GM12801 (cell line): ENCODE results near the gene FXYD2.

ENCODE experiments used
- TF ChIP-seq, protein P1 (sequence below): IDR thresholded peaks from one replicate; pipeline ENCODE4 v1.5.1; 2011; ENCODE audit warnings: control low read depth; ENCODE audit not compliant: insufficient read length; ENCODE audit errors: extremely low read depth

The FXYD2 gene

DNA sequence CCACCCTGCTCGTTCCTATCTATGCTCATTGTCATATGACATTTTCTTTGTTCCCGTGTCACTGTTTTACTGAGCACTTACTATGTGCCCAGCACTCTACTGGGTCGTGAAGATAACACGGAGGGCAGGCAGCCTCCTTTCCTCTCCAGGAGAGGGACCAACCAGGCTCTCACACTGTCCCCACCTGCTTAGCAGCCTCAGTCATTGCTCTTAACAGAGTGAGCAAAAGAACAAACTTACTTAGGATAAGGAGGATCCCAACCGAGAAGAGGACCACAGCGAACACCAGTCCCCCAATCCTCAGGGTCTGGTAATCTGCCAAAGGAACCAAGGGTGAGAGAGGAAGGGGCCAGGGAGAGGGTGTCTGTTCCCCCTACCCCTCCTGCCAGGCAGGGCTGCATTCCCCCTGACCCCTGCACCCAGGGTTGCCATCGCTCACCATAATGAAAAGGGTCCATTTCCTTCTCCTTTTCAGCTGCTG, 17.0 kb upstream of the FXYD2 start:
- TF ChIP-seq, protein P1, sequence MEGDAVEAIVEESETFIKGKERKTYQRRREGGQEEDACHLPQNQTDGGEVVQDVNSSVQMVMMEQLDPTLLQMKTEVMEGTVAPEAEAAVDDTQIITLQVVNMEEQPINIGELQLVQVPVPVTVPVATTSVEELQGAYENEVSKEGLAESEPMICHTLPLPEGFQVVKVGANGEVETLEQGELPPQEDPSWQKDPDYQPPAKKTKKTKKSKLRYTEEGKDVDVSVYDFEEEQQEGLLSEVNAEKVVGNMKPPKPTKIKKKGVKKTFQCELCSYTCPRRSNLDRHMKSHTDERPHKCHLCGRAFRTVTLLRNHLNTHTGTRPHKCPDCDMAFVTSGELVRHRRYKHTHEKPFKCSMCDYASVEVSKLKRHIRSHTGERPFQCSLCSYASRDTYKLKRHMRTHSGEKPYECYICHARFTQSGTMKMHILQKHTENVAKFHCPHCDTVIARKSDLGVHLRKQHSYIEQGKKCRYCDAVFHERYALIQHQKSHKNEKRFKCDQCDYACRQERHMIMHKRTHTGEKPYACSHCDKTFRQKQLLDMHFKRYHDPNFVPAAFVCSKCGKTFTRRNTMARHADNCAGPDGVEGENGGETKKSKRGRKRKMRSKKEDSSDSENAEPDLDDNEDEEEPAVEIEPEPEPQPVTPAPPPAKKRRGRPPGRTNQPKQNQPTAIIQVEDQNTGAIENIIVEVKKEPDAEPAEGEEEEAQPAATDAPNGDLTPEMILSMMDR: no peak

DNA sequence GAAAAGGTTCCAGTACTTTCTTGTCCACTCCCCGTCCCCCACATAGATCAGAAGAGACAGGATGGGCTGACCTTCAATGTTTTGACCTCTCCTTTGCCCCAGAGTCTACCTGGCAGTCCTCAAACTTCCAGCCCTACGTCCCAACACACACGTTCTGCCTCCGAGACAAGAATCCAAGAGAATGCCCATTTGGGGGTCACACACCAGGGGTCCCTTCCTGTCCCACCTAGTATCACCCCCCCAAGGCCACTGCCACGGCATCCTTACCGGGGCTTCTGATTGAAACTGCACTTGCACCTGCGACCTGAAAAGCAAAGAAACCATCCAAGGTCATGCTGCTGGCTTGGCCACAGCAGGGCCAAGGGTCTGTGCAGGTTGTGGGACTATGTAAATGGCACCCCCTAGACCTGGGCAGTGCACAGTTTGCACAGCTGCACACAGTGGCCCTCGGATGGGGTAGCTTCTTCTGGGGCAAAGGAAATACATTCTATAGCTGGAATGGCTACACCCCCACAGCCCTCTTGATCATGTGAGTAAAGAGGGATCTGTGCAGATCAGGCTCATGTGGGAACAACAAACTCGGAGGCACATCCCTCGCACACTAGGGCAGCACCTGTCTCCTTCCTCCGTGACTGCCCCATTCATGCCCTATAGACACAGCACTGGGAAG, 16.5 kb upstream of the FXYD2 start:
- TF ChIP-seq, protein P1: no peak

DNA sequence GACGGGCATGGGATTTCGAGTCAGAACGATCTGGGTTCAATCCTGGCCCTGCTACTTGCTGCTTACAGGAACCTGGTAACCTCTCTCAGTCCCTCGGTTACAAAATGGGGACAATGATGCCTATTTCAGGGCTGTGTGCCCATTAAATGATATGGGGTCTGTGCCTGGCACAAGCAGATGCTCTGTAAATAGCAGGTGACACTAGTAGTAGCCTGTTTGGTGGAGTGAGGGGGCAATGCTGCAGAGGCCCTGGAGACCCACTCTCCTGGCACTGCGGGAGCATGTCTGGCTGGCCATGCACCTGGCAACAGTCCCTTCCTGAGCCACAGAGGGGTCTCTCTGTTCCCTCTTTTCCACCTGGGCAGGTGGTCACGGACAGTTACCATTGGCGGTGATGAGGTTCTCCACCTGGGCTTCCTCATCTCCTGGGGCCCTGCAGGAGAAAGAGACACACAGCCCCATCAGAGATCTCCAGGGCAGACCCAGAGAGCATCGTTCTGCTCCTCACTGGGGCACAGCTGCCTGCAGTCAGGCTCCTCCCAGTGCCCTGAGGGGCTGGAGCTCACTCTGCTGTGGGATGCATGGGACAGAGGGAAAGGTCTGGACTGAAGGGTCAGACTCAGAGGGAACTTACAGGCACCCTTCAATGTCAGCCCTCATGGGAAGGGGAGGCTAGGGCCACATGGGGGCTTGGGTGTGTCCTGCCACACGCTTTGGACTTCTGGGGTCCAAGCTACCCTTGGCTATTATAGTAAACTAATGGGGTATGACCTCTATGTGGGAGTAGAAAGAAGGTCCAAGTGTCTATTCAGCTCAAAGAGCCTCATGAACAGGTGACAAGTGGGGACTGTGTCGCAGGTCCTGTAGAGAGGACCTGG, 15.6 kb upstream of the FXYD2 start:
- TF ChIP-seq, protein P1: no peak

DNA sequence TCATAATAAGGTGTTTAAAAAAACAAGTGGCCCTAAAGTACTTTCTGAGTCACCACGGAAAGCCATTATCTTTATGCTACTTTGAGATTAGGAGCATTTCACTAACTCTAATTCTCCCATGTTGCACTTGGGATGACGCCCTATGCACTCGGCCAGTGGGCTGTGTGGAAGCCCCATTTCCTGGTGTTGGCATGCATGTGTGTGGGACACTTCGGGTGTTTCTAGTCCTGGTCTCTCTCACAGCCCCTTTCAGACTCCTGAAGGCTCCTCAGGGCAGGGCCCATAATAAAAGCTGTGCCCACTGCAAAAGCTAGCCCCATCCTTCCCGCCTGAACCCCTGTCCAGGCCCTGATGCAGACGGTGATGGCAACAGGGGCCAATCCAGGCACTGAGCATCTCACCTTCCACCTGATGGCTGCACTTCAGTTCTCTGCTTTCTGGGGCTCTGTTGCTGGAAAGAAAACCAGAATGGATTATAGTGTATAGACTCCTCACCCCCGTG, 14.9 kb upstream of the FXYD2 start:
- TF ChIP-seq, protein P1: no peak

DNA sequence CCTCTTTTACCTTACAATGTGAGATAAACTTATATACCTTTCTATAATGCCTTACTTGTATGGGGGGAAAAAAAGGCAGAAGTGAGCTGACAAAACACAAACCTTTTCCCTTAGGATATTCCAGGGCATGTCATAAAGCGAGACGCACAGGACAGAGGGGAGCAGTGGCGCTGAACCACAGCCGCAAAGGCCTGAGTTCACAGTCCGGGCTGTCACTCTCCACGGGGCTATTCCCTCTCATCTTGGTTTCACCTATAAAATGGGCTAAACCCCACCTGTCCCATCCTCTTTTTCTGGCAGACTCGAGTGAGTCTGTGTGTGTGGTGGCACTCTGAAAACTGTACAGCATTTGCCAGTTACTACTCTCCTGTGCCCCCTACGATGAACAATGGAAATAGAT, 14.4 kb upstream of the FXYD2 start:
- TF ChIP-seq, protein P1: no peak

DNA sequence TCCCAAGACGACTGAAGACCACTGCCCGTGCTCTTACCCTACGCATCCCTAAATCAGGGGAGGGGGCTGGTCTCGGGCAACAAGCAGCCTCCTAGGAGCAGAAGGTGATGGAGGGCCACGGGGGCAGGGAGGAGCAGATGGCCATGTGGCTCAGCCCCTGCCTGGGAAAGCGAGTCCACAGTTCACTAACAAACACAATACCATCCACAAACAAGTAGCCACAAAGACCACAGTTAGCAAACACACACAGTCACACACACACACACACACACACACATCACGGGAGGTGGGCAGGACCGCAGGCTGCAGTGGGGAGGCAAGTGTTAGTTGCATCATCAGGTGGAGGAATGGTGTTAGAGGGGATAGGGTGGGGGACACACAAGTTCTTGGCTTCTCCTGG, 13.2 kb upstream of the FXYD2 start:
- TF ChIP-seq, protein P1: no peak

DNA sequence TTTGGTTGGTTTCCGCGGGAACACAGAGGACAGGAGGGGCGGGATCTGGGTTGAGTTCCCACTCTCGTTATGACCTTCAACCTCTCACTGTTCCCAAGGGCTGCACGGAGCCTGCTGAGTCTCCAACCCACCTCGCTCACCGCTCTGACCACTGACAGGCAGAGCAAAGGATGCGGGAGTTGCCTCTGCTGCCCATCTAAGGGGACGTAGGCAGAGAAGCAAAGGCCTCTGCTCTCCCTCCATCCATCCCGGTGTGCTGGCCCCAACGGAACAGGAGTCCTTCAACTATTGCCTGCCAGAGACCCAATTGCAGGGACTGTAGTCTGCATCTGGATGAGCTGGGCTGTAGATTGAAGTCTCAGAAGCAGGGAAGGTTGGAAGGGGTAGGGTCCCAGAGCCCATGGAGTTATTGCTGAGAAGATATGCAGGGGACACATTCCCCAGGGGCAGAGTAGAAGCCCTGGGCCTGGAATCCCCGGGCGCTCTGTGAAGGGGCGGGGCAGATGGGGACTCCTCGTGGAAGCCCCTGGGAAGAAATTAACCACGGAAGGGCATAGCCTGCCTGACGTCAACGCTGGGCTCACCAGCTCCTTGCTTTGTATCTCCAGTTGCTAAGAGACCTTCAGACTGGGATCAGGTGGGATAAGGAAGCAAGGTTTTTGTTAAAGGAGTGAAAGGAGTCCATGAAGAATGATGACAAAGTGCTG, 12.7 kb upstream of the FXYD2 start:
- TF ChIP-seq, protein P1: no peak
